Body of pancreas (tissue), 4 donors: ENCODE data around the gene ZBTB22.

Source experiments
- POLR2A ChIP-seq, 3 donors: fragments of 450-650 bp; IDR thresholded peaks; one replicate each; pipeline ENCODE4 v1.6.1; 2016; ENCODE audit warnings: antibody characterized with exemption in 3 of 3, mild to moderate bottlenecking in 2 of 3
- TF ChIP-seq, protein P1 (sequence below), 7 experiments: fragments of 450-650 bp in 4 of 7; fragments of 200-600 bp in 3 of 7; sonication (generic) in 3 of 7; IDR thresholded peaks; one replicate each; pipeline ENCODE4 v1.5.1; 2016 to 2019; ENCODE audit warnings: antibody characterized with exemption in 7 of 7

GRCh38 chr6:33306356-33306755 is 11.2 kb downstream of the ZBTB22 start:
- TF ChIP-seq, protein P1, sequence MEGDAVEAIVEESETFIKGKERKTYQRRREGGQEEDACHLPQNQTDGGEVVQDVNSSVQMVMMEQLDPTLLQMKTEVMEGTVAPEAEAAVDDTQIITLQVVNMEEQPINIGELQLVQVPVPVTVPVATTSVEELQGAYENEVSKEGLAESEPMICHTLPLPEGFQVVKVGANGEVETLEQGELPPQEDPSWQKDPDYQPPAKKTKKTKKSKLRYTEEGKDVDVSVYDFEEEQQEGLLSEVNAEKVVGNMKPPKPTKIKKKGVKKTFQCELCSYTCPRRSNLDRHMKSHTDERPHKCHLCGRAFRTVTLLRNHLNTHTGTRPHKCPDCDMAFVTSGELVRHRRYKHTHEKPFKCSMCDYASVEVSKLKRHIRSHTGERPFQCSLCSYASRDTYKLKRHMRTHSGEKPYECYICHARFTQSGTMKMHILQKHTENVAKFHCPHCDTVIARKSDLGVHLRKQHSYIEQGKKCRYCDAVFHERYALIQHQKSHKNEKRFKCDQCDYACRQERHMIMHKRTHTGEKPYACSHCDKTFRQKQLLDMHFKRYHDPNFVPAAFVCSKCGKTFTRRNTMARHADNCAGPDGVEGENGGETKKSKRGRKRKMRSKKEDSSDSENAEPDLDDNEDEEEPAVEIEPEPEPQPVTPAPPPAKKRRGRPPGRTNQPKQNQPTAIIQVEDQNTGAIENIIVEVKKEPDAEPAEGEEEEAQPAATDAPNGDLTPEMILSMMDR (IDR thresholded peaks at IDR 0.05) = no peak
- TF ChIP-seq POLR2A (IDR thresholded peaks at IDR 0.05) = no peak
